H1 (cell line): ENCODE measurements around the gene GCHFR. TPM values are rescaled to one million over a fixed set of nuclear protein-coding genes. Genes with fewer than 3 reads are reported as not detected.

Experiments used
- CTCF ChIA-PET: fragments of 300-600 bp; sonication (Branson Sonifier 250); formaldehyde crosslinking; loops from one replicate; lab custom pipeline; 2021; ENCODE audit not compliant: partially characterized antibody; lab: Charles Lee
- POLR2A ChIA-PET: fragments of 300-600 bp; sonication (Branson Sonifier 250); formaldehyde crosslinking; loops from one replicate; lab custom pipeline; 2021; ENCODE audit warnings: inconsistent platforms; ENCODE audit not compliant: partially characterized antibody; lab: Charles Lee
- DNase-seq, 2 experiments: peaks; one replicate each; pipeline versions ENCODE4 v3.0.0 to v3.0.0-alpha.2; 2010 to 2022; ENCODE audit warnings: low spot score in 2 of 2, low read depth in 1 of 2, mixed read lengths in 1 of 2
- FAIRE-seq: peaks from 2 replicates; lab custom pipeline; 2011; peaks lifted over from hg19 to GRCh38; lab: Jason Lieb, UNC
- H2AFZ ChIP-seq: 2 replicates; pipeline ENCODE4 v1.8.1; 2012; ENCODE audit warnings: low read length, inconsistent platforms
- H2AK5ac ChIP-seq: 2 replicates; pipeline ENCODE4 v1.6.1; 2013; ENCODE audit warnings: low read depth, low read length
- H2BK120ac ChIP-seq: replicated peaks from 2 replicates; pipeline ENCODE3; 2013; ENCODE audit warnings: low read depth, low read length, inconsistent platforms
- H2BK12ac ChIP-seq: 2 replicates; pipeline ENCODE4 v1.6.1; 2013; ENCODE audit warnings: low read depth, low read length
- H2BK15ac ChIP-seq: 2 replicates; pipeline ENCODE4 v1.6.1; 2013; ENCODE audit warnings: low read length
- H2BK20ac ChIP-seq: 2 replicates; pipeline ENCODE4 v1.6.1; 2013; ENCODE audit warnings: low read length
- H2BK5ac ChIP-seq: 2 replicates; pipeline ENCODE4 v1.6.1; 2013; ENCODE audit warnings: low read depth, low read length
- H3K14ac ChIP-seq: 2 replicates; pipeline ENCODE4 v1.6.1; 2013; ENCODE audit warnings: inconsistent platforms; ENCODE audit not compliant: insufficient read length
- H3K18ac ChIP-seq: 2 replicates; pipeline ENCODE4 v1.6.1; 2013; ENCODE audit warnings: low read length; ENCODE audit errors: extremely low read depth
- H3K23ac ChIP-seq: 2 replicates; pipeline ENCODE4 v1.6.1; 2013; ENCODE audit warnings: inconsistent platforms; ENCODE audit not compliant: insufficient read length
- H3K23me2 ChIP-seq: 2 replicates; pipeline ENCODE4 v1.6.1; 2013; ENCODE audit warnings: low read depth, low read length
- H3K27ac ChIP-seq: 2 replicates; pipeline ENCODE4 v1.6.1; 2011; ENCODE audit warnings: low read depth, low read length, inconsistent platforms
- H3K27me3 ChIP-seq, 4 experiments: replicated peaks in 1 of 4; 1 replicate in 1 of 4; 2 replicates in 3 of 4; pipeline versions ENCODE4 v1.6.1 to v1.8.1; 2011 to 2013; ENCODE audit warnings: low read length in 3 of 4, mild to moderate bottlenecking in 3 of 4, inconsistent platforms in 2 of 4, mixed read lengths in 2 of 4, moderate library complexity in 1 of 4; ENCODE audit not compliant: control insufficient read depth in 3 of 4, insufficient read depth in 3 of 4; ENCODE audit errors: extremely low read depth in 1 of 4
- H3K36me3 ChIP-seq, 4 experiments: 2 replicates each; pipeline versions ENCODE4 v1.6.1 to v1.8.1; 2011 to 2013; ENCODE audit warnings: mild to moderate bottlenecking in 4 of 4, low read length in 3 of 4, moderate library complexity in 2 of 4, control low read depth in 1 of 4, inconsistent platforms in 1 of 4; ENCODE audit not compliant: insufficient read depth in 4 of 4, control insufficient read depth in 2 of 4
- H3K4ac ChIP-seq: replicated peaks from 2 replicates; pipeline ENCODE3; 2013; ENCODE audit warnings: low read length, low read depth, mixed read lengths, inconsistent platforms; ENCODE audit not compliant: insufficient read length
- H3K4me1 ChIP-seq, 4 experiments: replicated peaks in 1 of 4; 1 replicate in 1 of 4; 2 replicates in 3 of 4; pipeline versions ENCODE4 v1.6.1 to v1.8.1; 2011 to 2013; ENCODE audit warnings: low read length in 3 of 4, inconsistent platforms in 2 of 4, mixed read lengths in 1 of 4; ENCODE audit not compliant: insufficient read depth in 4 of 4, control insufficient read depth in 3 of 4
- H3K4me2 ChIP-seq, 2 experiments: 2 replicates each; pipeline versions ENCODE4 v1.6.1 to v1.8.1; 2011 to 2013; ENCODE audit warnings: low read depth in 2 of 2, low read length in 2 of 2, control low read depth in 1 of 2, inconsistent platforms in 1 of 2, mild to moderate bottlenecking in 1 of 2; ENCODE audit not compliant: insufficient read depth in 1 of 2
- H3K4me3 ChIP-seq, 4 experiments: fragments of 200-600, 300-600 bp in 1 of 4; sonication (generic), shearing (Covaris generic), sonication (Bioruptor Twin) in 1 of 4; 2 replicates each; pipeline versions ENCODE4 v1.5.1 to v1.8.1; 2011 to 2016; ENCODE audit warnings: low read length in 4 of 4, low read depth in 3 of 4, control low read depth in 2 of 4, inconsistent platforms in 2 of 4, mild to moderate bottlenecking in 2 of 4, mixed read lengths in 1 of 4, moderate library complexity in 1 of 4; ENCODE audit not compliant: insufficient read depth in 2 of 4; ENCODE audit errors: extremely low read depth in 1 of 4
- H3K56ac ChIP-seq: replicated peaks from 2 replicates; pipeline ENCODE3; 2013; ENCODE audit warnings: low read depth, mild to moderate bottlenecking, mixed read lengths, low read length, inconsistent platforms; ENCODE audit not compliant: insufficient read length
- H3K79me1 ChIP-seq: 2 replicates; pipeline ENCODE4 v1.6.1; 2013; ENCODE audit warnings: low read depth, low read length, control low read depth
- H3K79me2 ChIP-seq, 2 experiments: 2 replicates each; pipeline versions ENCODE4 v1.6.1 to v1.8.1; 2012 to 2013; ENCODE audit warnings: low read length in 2 of 2, mild to moderate bottlenecking in 2 of 2, inconsistent platforms in 1 of 2; ENCODE audit not compliant: insufficient read depth in 2 of 2, control insufficient read depth in 1 of 2
- H3K9ac ChIP-seq, 4 experiments: replicated peaks in 1 of 4; 1 replicate in 1 of 4; 2 replicates in 3 of 4; pipeline versions ENCODE4 v1.6.1 to v1.8.1; 2011 to 2013; ENCODE audit warnings: low read depth in 3 of 4, low read length in 3 of 4, control low read depth in 2 of 4, mild to moderate bottlenecking in 2 of 4, moderate library complexity in 2 of 4, inconsistent platforms in 1 of 4; ENCODE audit errors: extremely low read depth in 1 of 4
- H3K9me3 ChIP-seq, 2 experiments: 2 replicates each; pipeline versions ENCODE4 v1.6.1 to v1.8.1; 2012 to 2013; ENCODE audit warnings: mild to moderate bottlenecking in 2 of 2, moderate library complexity in 2 of 2, control low read depth in 1 of 2, inconsistent platforms in 1 of 2, low read depth in 1 of 2, low read length in 1 of 2, mixed read lengths in 1 of 2; ENCODE audit not compliant: insufficient read depth in 2 of 2
- H4K20me1 ChIP-seq, 2 experiments: replicated peaks in 1 of 2; 2 replicates each; pipeline versions ENCODE3 to v1.8.1; 2011 to 2013; ENCODE audit warnings: inconsistent platforms in 2 of 2, low read length in 2 of 2, mild to moderate bottlenecking in 1 of 2; ENCODE audit not compliant: insufficient read depth in 2 of 2, control insufficient read depth in 1 of 2
- H4K5ac ChIP-seq: 2 replicates; pipeline ENCODE4 v1.6.1; 2013; ENCODE audit warnings: low read length, low read depth, mixed read lengths, inconsistent platforms; ENCODE audit not compliant: insufficient read length
- H4K8ac ChIP-seq: 2 replicates; pipeline ENCODE4 v1.8.0; 2013; ENCODE audit warnings: mild to moderate bottlenecking, moderate library complexity, low read length, inconsistent platforms; ENCODE audit not compliant: insufficient read depth; ENCODE audit errors: extremely low read depth
- H4K91ac ChIP-seq: replicated peaks from 2 replicates; pipeline ENCODE3; 2013; ENCODE audit warnings: low read length, mixed read lengths, inconsistent platforms; ENCODE audit not compliant: insufficient read length
- CTCF ChIP-seq, 3 experiments: IDR thresholded peaks; 1 replicate in 2 of 3; 2 replicates in 1 of 3; pipeline versions ENCODE4 v1.5.1 to v1.6.1; 2011; ENCODE audit warnings: low read length in 3 of 3, mild to moderate bottlenecking in 3 of 3, inconsistent platforms in 2 of 3, low read depth in 1 of 3, moderate library complexity in 1 of 3; ENCODE audit not compliant: insufficient read depth in 1 of 3; ENCODE audit errors: control extremely low read depth in 1 of 3
- GABPA ChIP-seq: IDR thresholded peaks from 2 replicates; pipeline ENCODE4 v1.6.1; 2011; ENCODE audit warnings: mild to moderate bottlenecking, low read length, moderate library complexity, borderline replicate concordance; ENCODE audit not compliant: insufficient read depth
- PHF8 ChIP-seq: fragments of 200-600 bp; sonication (generic); conservative IDR thresholded peaks from 2 replicates; pipeline ENCODE4 v1.7.1; 2012; ENCODE audit warnings: low read depth, mild to moderate bottlenecking, inconsistent platforms, low read length, moderate library complexity
- SIN3A ChIP-seq, 2 experiments: IDR thresholded peaks in 1 of 2; conservative IDR thresholded peaks in 1 of 2; 2 replicates each; pipeline ENCODE4 v1.6.1; 2011 to 2012; ENCODE audit warnings: low read length in 2 of 2, improper control_type of control experiment in 1 of 2, low read depth in 1 of 2, mild to moderate bottlenecking in 1 of 2
- SUZ12 ChIP-seq: fragments of 200-600 bp; sonication (generic); IDR thresholded peaks from 2 replicates; pipeline ENCODE4 v1.6.1; 2012; ENCODE audit warnings: mild to moderate bottlenecking, inconsistent platforms, low read length, moderate library complexity, mixed read lengths
- ZNF274 ChIP-seq: IDR thresholded peaks from 2 replicates; pipeline ENCODE4 v1.7.0; 2012; ENCODE audit warnings: low read length, borderline replicate concordance; ENCODE audit errors: extremely low read depth
- WGBS, 2 experiments: shearing (Covaris generic) in 1 of 2; methylation state at CpG; one replicate each; pipeline versions ENCODE4 v1.1.6 to v1.1.7; 2013 to 2015; ENCODE audit warnings: low lambda C conversion rate in 2 of 2, mixed read lengths in 2 of 2, inconsistent platforms in 1 of 2, low coverage in 1 of 2, missing lambda C conversion rate in 1 of 2; ENCODE audit not compliant: insufficient replicate concordance in 2 of 2, insufficient coverage in 1 of 2, insufficient read length in 1 of 2; ENCODE audit errors: extremely low coverage in 1 of 2, missing lambda C conversion rate in 1 of 2; 5-methylcytosine and 5-hydroxymethylcytosine counted together
- polyA plus RNA-seq, 7 experiments: library from polyadenylated mRNA; depleted of rRNA in 3 of 7; stranded (reverse) in 5 of 7; unstranded in 2 of 7; fragments of >200 nt in 5 of 7; fragments of 200-250 nt in 2 of 7; gene quantifications; 1 replicate in 5 of 7; 2 replicates in 1 of 7; 4 replicates in 1 of 7; pipeline versions ENCODE4 v1.2.1 to v1.2.3, GENCODE V29; 2011 to 2013; ENCODE audit warnings: missing spikeins in 2 of 7, mixed read lengths in 2 of 7
- total RNA-seq: library from RNA; stranded (reverse); fragmentation: NEBNext Ultra II Directional; extraction: Animal tissue kit (Norgen Biotek cat#: 25700); gene quantifications from 2 replicates; pipeline ENCODE4 v1.2.1, GENCODE V29; 2021

Gene GCHFR
- total and polyA plus RNA-seq, 2 of the 8 experiments (the other 6 are each of a cell fraction or from before 2014, with no cell fraction given) = 25.9 to 81.5 TPM

GRCh38 chr15:40770147-40770721 lies 6.4 kb downstream of the GCHFR start:
- H2BK120ac ChIP-seq = no peak overlapping the region
- WGBS, 2 experiments = 96% methylated on average over 17 of the region's 17 CpGs; no CpG with 5 or more reads in 1 of the 2 experiments
- no peak overlapping the region for H2AK5ac ChIP-seq
- CTCF ChIA-PET = interaction anchor here (0.6 to 15.3 kb wide), 10 partner anchors 13 to 250 kb away, joined by 3 to 184 read pairs (median 4); partner anchors contain the start of gene VPS18
- no peak overlapping the region for H4K91ac ChIP-seq
- H3K4me2 ChIP-seq = no peak overlapping the region
- no peaks in the 10 kb centered on the region for H3K23me2 ChIP-seq
- H3K18ac ChIP-seq = no peak overlapping the region
- H3K79me2 ChIP-seq = no peaks in the 10 kb centered on the region
- FAIRE-seq = no peak
- peaks cover 0 to 2% of the 10 kb centered on the region in 2 experiments for H4K20me1 ChIP-seq
- no peaks in the 10 kb centered on the region; the same call in 1 of the 2 replicates for H3K79me1 ChIP-seq
- H3K36me3 ChIP-seq = peaks cover 0 to 14% (median 3%) of the 10 kb centered on the region in 4 experiments; a peak in 2 of 8 replicates
- H3K4ac ChIP-seq = no peak overlapping the region
- H4K5ac ChIP-seq = no peak overlapping the region
- H2BK5ac ChIP-seq = no peak overlapping the region
- H3K9ac ChIP-seq = no peak overlapping the region
- no peaks in the 10 kb centered on the region for H3K27me3 ChIP-seq
- no peak overlapping the region for H2AFZ ChIP-seq
- H2BK20ac ChIP-seq = no peak overlapping the region
- H3K4me3 ChIP-seq = no peak overlapping the region
- no peak overlapping the region for H2BK15ac ChIP-seq
- H4K8ac ChIP-seq = no peak overlapping the region
- no peak overlapping the region for H2BK12ac ChIP-seq
- H3K9me3 ChIP-seq = no peaks in the 10 kb centered on the region
- H3K27ac ChIP-seq = no peak overlapping the region
- no peak overlapping the region for H3K23ac ChIP-seq
- no peak overlapping the region for H3K14ac ChIP-seq
- POLR2A ChIA-PET = interaction anchor here (1.1 to 2.7 kb wide), 4 partner anchors 12 to 320 kb away, joined by 3 to 11 read pairs (median 5); no protein-coding TSS in a partner anchor
- H3K56ac ChIP-seq = no peak overlapping the region
- peaks cover 0 to 22% (median 12%) of the 10 kb centered on the region in 4 experiments; a peak in 6 of 7 replicates for H3K4me1 ChIP-seq
- DNase-seq = no peak
- no peak for TF ChIP-seq GABPA
- no peak for TF ChIP-seq SUZ12
- no peak for TF ChIP-seq ZNF274
- no peak for TF ChIP-seq CTCF (IDR thresholded peaks at IDR 0.05; ENCODE audit: control extremely low read depth in 1 of 3, insufficient read depth in 1 of 3, low read depth in 1 of 3, low read length in 3 of 3)
- no peak for TF ChIP-seq SIN3A (conservative IDR thresholded peaks at IDR 0.05 in 1 of 2, IDR thresholded peaks at IDR 0.05 in 1 of 2; ENCODE audit: low read depth in 1 of 2, low read length in 2 of 2)
- no peak for TF ChIP-seq PHF8
